Measurements from ENCODE around the gene LAMA3.

The LAMA3 gene

GRCh38 chr18:23772327-23773024 lies 83.2 kb downstream of the LAMA3 start:
- no peak for DNase-seq (ENCODE audit: low spot score)

- DNase-seq (ENCODE audit: low spot score) = no peak
Measured at GRCh38 chr18:23776306-23776705, 87.1 kb downstream of the LAMA3 start.

GRCh38 chr18:23778828-23779227 lies 89.6 kb downstream of the LAMA3 start:
- DNase-seq (ENCODE audit: low spot score) = no peak

- DNase-seq (ENCODE audit: low spot score) = no peak
Measured at GRCh38 chr18:23779696-23780303, 90.5 kb downstream of the LAMA3 start.

GRCh38 chr18:23784832-23785245 lies 95.6 kb downstream of the LAMA3 start:
- no peak for DNase-seq (ENCODE audit: low spot score)

- no peak for DNase-seq (ENCODE audit: low spot score)
Measured at GRCh38 chr18:23793051-23793450, 103.8 kb downstream of the LAMA3 start.

DNA sequence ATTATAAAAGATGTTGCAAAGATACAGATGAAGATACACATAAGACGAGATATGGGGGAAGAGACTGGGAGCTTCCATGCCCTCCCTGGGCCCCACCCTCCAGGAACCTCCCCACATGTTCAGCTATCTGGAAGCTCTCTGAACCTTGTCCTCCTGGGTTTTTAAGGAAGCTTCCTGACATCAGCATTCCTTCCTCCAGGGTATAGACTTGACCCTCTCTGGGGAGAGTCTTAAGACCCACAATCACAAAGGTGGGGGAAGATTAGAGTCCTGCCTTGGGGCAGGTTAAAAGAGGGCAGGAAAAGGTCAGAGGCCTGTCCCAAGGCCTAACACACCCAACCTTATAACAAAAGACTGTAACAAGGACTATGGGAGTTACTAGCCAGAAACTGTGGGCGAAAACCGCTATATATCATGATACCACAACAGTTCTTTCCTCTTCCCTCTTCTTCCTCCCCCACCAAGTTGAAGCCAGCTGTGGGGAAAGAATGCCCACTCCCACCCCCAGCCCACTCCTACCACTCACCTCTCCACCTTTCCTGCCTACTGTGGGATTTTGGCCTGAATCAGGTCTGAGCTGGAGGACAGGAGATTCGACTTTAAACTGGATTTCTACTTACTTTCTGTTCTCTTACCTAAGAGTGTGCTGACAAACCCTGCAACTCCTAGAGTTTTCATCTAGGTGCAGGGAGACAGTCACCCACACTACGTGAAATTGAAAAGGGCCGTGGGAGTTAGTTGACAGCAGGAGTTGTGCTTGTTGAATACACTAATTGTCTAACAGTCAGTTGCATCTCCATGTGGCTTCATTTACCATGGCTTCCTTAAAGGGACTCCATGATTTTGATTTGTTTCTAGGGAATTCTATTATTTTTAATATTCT lies 105.0 kb downstream of the LAMA3 start:
- DNase-seq (ENCODE audit: low spot score) = no peak

DNA sequence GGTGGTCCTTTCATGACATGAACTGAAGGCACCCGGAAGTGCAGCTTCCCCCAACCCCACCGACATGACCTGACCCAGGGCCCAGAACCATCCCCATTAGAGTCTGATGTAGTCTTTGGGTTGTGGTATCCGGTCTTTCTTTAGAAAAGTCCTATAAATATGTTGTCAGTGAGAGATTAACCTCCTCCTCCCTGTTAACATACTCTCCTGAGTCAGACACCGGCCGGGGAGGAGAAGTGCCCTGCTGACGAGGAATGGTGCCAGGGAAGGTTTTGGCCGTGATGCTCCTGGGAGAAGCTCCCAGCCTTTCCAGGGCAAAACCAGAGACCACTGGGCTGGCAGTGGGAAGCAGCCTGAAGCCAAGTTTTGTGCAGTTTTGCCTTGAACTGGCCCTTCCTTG lies 109.0 kb downstream of the LAMA3 start:
- DNase-seq (ENCODE audit: low spot score) = no peak

- DNase-seq (ENCODE audit: low spot score) = no peak
Measured at GRCh38 chr18:23798824-23799223, 109.6 kb downstream of the LAMA3 start.

DNA sequence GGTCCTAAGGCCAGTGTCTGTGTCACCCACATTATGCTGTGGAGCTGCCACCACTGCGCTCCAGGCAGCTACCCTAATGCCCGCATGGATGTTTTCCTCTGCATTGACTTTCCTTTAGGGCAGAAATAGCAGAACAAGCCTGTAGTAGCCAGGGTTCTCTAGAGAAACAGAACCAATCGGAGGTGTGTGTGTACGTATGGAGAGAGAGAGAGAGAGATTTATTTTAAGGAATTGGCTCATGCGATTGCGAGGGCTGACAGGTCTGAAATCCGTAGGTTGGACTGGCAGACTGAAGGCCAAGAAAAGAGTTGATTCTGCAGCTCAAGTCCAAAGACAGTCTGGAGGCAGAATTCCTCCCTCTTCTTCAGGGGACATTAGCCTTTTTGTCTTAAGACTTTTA lies 110.3 kb downstream of the LAMA3 start:
- DNase-seq (ENCODE audit: low spot score) = no peak

DNA sequence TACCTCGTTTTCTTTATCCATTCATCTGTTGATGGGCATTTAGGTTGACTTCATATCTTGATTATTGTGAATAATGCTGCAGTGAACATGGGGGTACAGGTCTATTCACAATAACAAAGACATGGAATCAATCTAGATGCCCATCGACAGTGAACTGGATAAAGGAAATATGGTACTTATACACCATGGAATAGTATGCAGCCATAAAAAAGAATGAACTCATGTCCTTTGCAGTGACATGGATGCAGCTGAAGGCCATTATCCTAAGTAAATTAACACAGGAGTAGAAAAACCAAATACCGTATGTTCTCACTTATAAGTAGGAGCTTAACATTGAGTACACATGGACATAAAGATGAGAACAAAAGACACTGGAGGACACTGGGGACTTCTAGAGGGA lies 111.6 kb downstream of the LAMA3 start:
- DNase-seq (ENCODE audit: low spot score) = no peak

DNA sequence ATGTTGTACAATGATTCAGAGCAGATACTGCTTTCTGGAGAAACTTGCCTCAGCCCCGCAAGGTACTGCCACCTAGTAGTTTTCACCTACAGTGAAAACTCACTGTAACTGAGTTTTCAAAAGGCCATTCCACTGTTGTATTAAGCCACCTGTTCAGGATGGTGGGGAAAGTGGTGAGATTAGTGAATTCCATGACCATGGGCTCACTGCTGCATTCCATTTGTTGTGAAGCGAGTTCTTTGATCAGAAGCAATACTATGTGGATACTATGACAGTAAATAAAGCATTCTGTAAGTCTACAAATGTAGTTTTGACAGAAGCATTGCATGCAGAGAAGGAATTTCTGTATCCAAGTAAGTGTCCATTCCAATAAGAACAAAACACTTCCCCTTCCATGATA lies 113.6 kb downstream of the LAMA3 start:
- DNase-seq (ENCODE audit: low spot score) = no peak

DNA sequence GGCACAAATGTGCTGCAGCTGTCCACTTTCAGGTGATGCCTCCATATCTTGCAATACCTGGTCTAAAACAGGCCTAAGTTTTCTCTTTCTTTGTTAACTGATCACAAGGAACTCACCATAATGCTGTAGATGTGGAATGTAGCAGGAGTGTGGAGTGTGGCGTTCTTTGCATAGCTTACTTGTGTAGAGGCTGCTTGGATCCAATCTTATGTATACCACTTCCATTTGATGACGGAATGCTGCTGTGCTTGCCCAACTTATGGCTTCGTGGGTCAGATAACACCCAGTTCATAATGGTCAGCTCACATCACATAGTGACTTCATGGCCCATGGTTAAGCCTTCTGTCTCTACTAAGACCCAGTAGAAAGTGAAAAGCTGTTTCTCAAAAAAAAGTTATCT lies 114.5 kb downstream of the LAMA3 start:
- DNase-seq (ENCODE audit: low spot score) = no peak

DNA sequence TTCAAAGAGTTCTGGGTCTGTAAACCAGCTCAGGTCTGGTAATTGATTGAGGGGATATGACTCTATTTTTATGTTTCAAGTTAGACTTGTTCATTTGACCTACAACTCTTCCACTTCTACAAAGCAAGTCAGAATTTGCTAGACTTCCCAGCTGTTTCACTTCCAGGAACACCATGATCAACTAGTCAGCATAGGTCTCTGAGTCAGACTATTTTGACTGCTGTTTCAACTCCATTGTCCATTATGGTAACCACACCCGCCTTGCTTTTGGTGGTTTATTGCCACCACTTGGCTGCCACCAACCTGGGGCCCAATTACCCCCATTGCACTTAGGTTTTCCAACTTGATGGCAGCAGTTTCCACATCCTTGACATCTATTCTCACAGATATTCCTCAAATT lies 116.6 kb downstream of the LAMA3 start:
- no peak for DNase-seq (ENCODE audit: low spot score)

- no peak for DNase-seq (ENCODE audit: low spot score)
Measured at GRCh38 chr18:23809415-23809814, 120.2 kb downstream of the LAMA3 start.

GRCh38 chr18:23810396-23810795 lies 121.1 kb downstream of the LAMA3 start:
- DNase-seq (ENCODE audit: low spot score) = no peak

- no peak for DNase-seq (ENCODE audit: low spot score)
Measured at GRCh38 chr18:23811176-23811575, 121.9 kb downstream of the LAMA3 start.

DNA sequence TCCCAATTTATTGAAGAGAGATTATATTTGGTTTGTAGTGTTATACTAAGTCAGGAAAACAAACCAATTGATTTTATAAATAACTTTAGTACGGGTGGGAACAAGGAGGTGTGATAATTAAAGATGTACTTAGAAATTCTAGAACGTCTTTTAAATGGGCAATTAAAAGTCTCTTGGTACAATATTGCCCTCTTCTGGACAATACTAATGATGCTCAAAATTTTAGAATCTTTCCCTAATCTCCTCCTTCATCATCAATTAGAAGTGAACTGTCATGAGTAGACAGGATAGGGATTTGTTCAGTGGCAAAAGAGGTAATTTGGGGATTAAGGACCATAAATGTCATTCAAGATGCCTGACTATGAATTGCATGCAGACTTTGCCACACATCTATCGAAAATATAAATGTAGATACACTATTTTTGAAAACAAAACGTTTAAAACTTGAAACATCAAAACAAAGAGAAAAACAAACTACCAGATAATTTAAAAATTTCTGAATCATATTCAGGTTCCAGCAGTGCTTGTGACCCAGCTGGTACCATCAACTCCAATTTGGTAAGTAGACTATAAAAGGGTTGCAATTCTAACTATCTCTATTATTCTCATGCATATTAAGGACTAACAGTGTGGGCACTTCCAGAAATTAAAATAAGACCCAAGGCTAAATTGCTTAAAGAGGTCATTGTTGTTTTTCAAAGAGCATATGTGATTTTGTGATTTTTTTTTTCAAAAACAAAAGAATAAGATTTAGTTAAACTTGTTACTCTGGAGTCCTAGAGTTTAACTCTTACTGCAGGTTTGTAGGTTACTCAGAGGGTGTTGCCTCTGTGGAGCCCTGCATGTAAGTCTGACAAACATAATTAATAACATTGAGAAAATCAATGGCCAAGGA lies 123.5 kb downstream of the LAMA3 start:
- DNase-seq (ENCODE audit: low spot score) = no peak

DNA sequence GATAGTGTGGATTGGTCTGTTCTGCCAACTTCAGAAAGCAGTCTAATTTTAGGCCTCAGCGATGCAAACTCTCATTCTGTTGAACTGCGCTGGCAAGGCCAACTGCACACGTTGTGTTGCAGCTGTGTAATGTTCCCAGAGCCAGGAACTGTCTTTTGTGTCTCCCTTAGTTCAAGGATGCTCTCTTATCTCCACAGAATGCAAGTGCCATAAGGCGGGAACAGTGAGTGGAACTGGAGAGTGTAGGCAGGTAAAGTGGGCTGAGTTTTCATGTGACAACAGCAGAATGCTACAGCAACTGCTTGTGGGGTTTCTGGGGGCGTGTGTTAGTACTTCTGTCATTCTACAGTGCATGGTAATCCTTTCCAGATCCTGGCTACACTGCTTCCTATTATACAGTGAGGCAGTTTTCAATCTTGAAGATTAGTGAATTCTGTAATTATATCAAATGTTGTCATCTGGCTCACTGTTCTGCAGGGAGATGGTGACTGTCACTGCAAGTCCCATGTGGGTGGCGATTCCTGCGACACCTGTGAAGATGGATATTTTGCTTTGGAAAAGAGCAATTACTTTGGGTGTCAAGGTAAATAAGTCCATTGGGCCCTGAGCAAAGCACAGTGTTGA lies 125.8 kb downstream of the LAMA3 start:
- DNase-seq (ENCODE audit: low spot score) = no peak

GRCh38 chr18:23816021-23816420 lies 126.8 kb downstream of the LAMA3 start:
- no peak for DNase-seq (ENCODE audit: low spot score)

GRCh38 chr18:23816740-23817139 lies 127.5 kb downstream of the LAMA3 start:
- no peak for DNase-seq (ENCODE audit: low spot score)

GRCh38 chr18:23819001-23819400 lies 129.7 kb downstream of the LAMA3 start:
- DNase-seq (ENCODE audit: low spot score) = no peak
